WTC11 (cell line): ENCODE measurements around the gene SLC25A23. TPM values are rescaled to one million over a fixed set of nuclear protein-coding genes. Genes with fewer than 3 reads are reported as not detected.

Experiments used
- ATAC-seq: fragments of 200-7000 bp; cut with Tn5 transposase; 2 replicates; pipeline ENCODE4 v1.10.0; 2021; ENCODE audit warnings: mild to moderate bottlenecking, moderate library complexity
- CTCF ChIA-PET: fragments of 300-600 bp; sonication (Branson Sonifier 250); formaldehyde crosslinking; loops from one replicate; lab custom pipeline; 2021; ENCODE audit warnings: antibody characterized with exemption; lab: Charles Lee
- POLR2A ChIA-PET: fragments of 350-600 bp; sonication (Branson Sonifier 250); formaldehyde crosslinking; loops from one replicate; lab custom pipeline; 2021; ENCODE audit warnings: antibody characterized with exemption; lab: Charles Lee
- DNase-seq: peaks from one replicate; pipeline ENCODE4 v3.0.0; 2021; ENCODE audit warnings: low spot score
- H3K27ac Mint-ChIP-seq: 2 replicates; pipeline ENCODE4 v1.8.0; 2021; ENCODE audit warnings: mixed read lengths
- H3K27me3 Mint-ChIP-seq: 2 replicates; pipeline ENCODE4 v1.8.0; 2021; ENCODE audit warnings: low read depth, mild to moderate bottlenecking, moderate library complexity, mixed read lengths
- H3K36me3 Mint-ChIP-seq: 2 replicates; pipeline ENCODE4 v1.8.0; 2021; ENCODE audit warnings: mixed read lengths
- H3K4me1 Mint-ChIP-seq: 2 replicates; pipeline ENCODE4 v1.8.0; 2022; ENCODE audit warnings: mixed read lengths
- H3K4me3 Mint-ChIP-seq: 2 replicates; pipeline ENCODE4 v1.8.0; 2021; ENCODE audit warnings: mild to moderate bottlenecking, moderate library complexity, mixed read lengths
- H3K9me3 Mint-ChIP-seq: 2 replicates; pipeline ENCODE4 v1.8.0; 2021; ENCODE audit warnings: mixed read lengths
- ARID4B ChIP-seq: sonication (generic); formaldehyde crosslinking; IDR thresholded peaks from 2 replicates; pipeline ENCODE4 v1.8.0; 2023; ENCODE audit warnings: missing genetic modification reagents, mild to moderate bottlenecking, borderline replicate concordance
- ATF6 ChIP-seq: sonication (generic); formaldehyde crosslinking; IDR thresholded peaks from 2 replicates; pipeline ENCODE4 v1.8.1; 2023; ENCODE audit warnings: mild to moderate bottlenecking, missing genetic modification reagents
- E2F4 ChIP-seq: sonication (generic); formaldehyde crosslinking; IDR thresholded peaks from 2 replicates; pipeline ENCODE4 v1.8.1; 2022; ENCODE audit warnings: low read depth, mild to moderate bottlenecking, moderate library complexity, missing genetic modification reagents, borderline replicate concordance
- FOXK1 ChIP-seq: sonication (generic); formaldehyde crosslinking; IDR thresholded peaks from 2 replicates; pipeline ENCODE4 v1.8.0; 2022; ENCODE audit warnings: mild to moderate bottlenecking, moderate library complexity, missing genetic modification reagents
- GABPB1 ChIP-seq: sonication (generic); formaldehyde crosslinking; IDR thresholded peaks from 2 replicates; pipeline ENCODE4 v1.8.1; 2023; ENCODE audit warnings: mild to moderate bottlenecking, missing genetic modification reagents
- IRF2 ChIP-seq: sonication (generic); formaldehyde crosslinking; IDR thresholded peaks from 2 replicates; pipeline ENCODE4 v1.8.0; 2022; ENCODE audit warnings: low read depth, missing genetic modification reagents, borderline replicate concordance
- JAZF1 ChIP-seq: fragments of 250-450 bp; sonication (Bioruptor Pico); IDR thresholded peaks from 2 replicates; pipeline ENCODE4 v1.9.0; 2021; ENCODE audit warnings: moderate library complexity, mild to moderate bottlenecking, inconsistent platforms
- MXD4 ChIP-seq: fragments of 250-450 bp; sonication (Bioruptor Pico); IDR thresholded peaks from 2 replicates; pipeline ENCODE4 v1.8.0; 2021; ENCODE audit warnings: mild to moderate bottlenecking, moderate library complexity, borderline replicate concordance
- MYBL2 ChIP-seq: sonication (generic); formaldehyde crosslinking; IDR thresholded peaks from 2 replicates; pipeline ENCODE4 v1.8.1; 2023; ENCODE audit warnings: mild to moderate bottlenecking, moderate library complexity, missing genetic modification reagents
- NR1H2 ChIP-seq: sonication (generic); formaldehyde crosslinking; IDR thresholded peaks from 2 replicates; pipeline ENCODE4 v1.9.0; 2021; ENCODE audit warnings: mild to moderate bottlenecking, moderate library complexity, missing genetic modification reagents
- NR3C1 ChIP-seq: sonication (generic); formaldehyde crosslinking; conservative IDR thresholded peaks from 2 replicates; pipeline ENCODE4 v1.8.1; 2023; ENCODE audit warnings: low read depth, mild to moderate bottlenecking, missing genetic modification reagents
- RELA ChIP-seq: sonication (generic); formaldehyde crosslinking; IDR thresholded peaks from 2 replicates; pipeline ENCODE4 v1.8.1; 2022; ENCODE audit warnings: missing genetic modification reagents, mild to moderate bottlenecking, borderline replicate concordance
- SMAD3 ChIP-seq: sonication (generic); formaldehyde crosslinking; IDR thresholded peaks from 2 replicates; pipeline ENCODE4 v1.8.0; 2022; ENCODE audit warnings: missing genetic modification reagents, mild to moderate bottlenecking, borderline replicate concordance
- SOX15 ChIP-seq: fragments of 250-450 bp; sonication (Bioruptor Pico); IDR thresholded peaks from 2 replicates; pipeline ENCODE4 v1.9.0; 2021; ENCODE audit warnings: mild to moderate bottlenecking
- TEAD1 ChIP-seq: sonication (generic); formaldehyde crosslinking; IDR thresholded peaks from 2 replicates; pipeline ENCODE4 v1.8.0; 2022; ENCODE audit warnings: mild to moderate bottlenecking, missing genetic modification reagents
- ZBTB21 ChIP-seq: sonication (generic); formaldehyde crosslinking; IDR thresholded peaks from 2 replicates; pipeline ENCODE4 v1.8.1; 2023; ENCODE audit warnings: mild to moderate bottlenecking, missing genetic modification reagents, borderline replicate concordance
- ZBTB43 ChIP-seq: sonication (generic); formaldehyde crosslinking; IDR thresholded peaks from 2 replicates; pipeline ENCODE4 v1.8.1; 2023; ENCODE audit warnings: mild to moderate bottlenecking, missing genetic modification reagents
- ZNF219 ChIP-seq: sonication (generic); formaldehyde crosslinking; IDR thresholded peaks from 2 replicates; pipeline ENCODE4 v1.8.0; 2023; ENCODE audit warnings: missing genetic modification reagents, mild to moderate bottlenecking, borderline replicate concordance
- ZNF263 ChIP-seq: sonication (generic); formaldehyde crosslinking; IDR thresholded peaks from 2 replicates; pipeline ENCODE4 v1.8.1; 2022; ENCODE audit warnings: low read depth, mild to moderate bottlenecking, moderate library complexity, missing genetic modification reagents
- total RNA-seq: library from RNA; stranded (reverse); gene quantifications from 3 replicates; pipeline ENCODE4 v1.2.3, GENCODE V29; 2021
- TF ChIP-seq, protein P1 (sequence below): sonication (generic); formaldehyde crosslinking; IDR thresholded peaks from 2 replicates; pipeline ENCODE4 v1.8.1; 2022; ENCODE audit warnings: mild to moderate bottlenecking, missing genetic modification reagents, moderate library complexity, borderline replicate concordance

SLC25A23 gene
- total RNA-seq, 1 experiment from 2014 or later: 63.6 TPM

GRCh38 chr19:6455924-6456323, 3.7 kb downstream of the SLC25A23 start (continued):
- TF ChIP-seq ARID4B (no peak), TEAD1 (CRISPR knock-in tag) (no peak)

DNA sequence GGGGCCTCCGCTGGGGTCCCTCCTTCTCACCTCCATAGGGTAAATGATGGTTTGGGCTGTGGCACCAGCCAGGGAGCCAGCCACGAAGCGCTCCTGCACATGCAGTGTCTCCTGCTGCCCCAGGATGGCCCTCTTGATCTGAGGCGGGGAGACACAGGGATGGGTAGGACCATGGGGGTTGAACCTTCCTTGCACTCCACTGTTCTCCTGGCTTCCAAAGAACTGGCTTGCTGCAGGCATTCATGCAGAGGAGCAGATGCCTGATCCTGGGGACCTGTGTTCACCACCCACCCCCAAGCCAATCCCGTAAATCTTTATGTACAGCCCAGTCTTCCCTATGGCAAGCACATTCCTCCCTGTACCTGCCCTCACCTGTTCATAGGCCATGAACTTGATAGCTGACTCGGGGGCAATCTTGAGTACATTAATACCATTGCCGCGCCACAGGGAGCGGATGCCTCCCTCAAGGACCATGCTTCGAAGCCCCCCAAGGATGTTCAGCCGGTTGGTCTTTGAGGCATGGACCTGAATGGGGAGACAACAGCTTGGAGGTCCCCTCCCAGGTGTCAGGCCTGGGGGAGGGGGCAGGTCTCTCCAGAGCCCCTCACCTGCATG, 5.5 kb downstream of the SLC25A23 start:
- ChIA-PET CTCF (no interaction called here), POLR2A (no interaction called here)
- ATAC-seq (no peak), DNase-seq (no peak)
- Mint-ChIP-seq H3K27me3 (no peaks in the 10 kb centered on the region), H3K4me1 (peaks cover 9% of the 10 kb centered on the region), H3K9me3 (peaks cover 13% of the 10 kb centered on the region), H3K4me3 (no peak overlapping the region), H3K36me3 (peaks cover 44% of the 10 kb centered on the region)
- TF ChIP-seq GABPB1 (CRISPR knock-in tag) (no peak), E2F4 (no peak), RELA (no peak), ZBTB43 (no peak), MYBL2 (CRISPR knock-in tag) (no peak), ZBTB21 (CRISPR knock-in tag) (no peak), ZNF219 (CRISPR knock-in tag) (no peak), JAZF1 (CRISPR knock-in tag) (no peak), SOX15 (CRISPR knock-in tag) (no peak), MXD4 (CRISPR knock-in tag) (no peak), NR3C1 (CRISPR knock-in tag) (no peak), FOXK1 (CRISPR knock-in tag) (no peak), NR1H2 (CRISPR knock-in tag) (no peak)
- TF ChIP-seq, all 79 proteins: peak for 0
- H3K27ac Mint-ChIP-seq: no peak overlapping the region

- ChIA-PET POLR2A (interaction anchor here (0.7 kb wide), 1 partner anchor 23 kb away, joined by 3 read pairs; no protein-coding TSS in a partner anchor), CTCF (no interaction called here)
- ATAC-seq: no peak
- Mint-ChIP-seq H3K36me3 (peaks cover 44% of the 10 kb centered on the region), H3K9me3 (peaks cover 13% of the 10 kb centered on the region), H3K4me3 (no peak overlapping the region), H3K27me3 (no peaks in the 10 kb centered on the region)
- no peak for DNase-seq
- TF ChIP-seq ZNF263 (no peak), SMAD3 (no peak), IRF2 (CRISPR knock-in tag) (no peak), NR3C1 (CRISPR knock-in tag) (no peak), MYBL2 (CRISPR knock-in tag) (no peak), ATF6 (CRISPR knock-in tag) (no peak)
- TF ChIP-seq, protein P1, sequence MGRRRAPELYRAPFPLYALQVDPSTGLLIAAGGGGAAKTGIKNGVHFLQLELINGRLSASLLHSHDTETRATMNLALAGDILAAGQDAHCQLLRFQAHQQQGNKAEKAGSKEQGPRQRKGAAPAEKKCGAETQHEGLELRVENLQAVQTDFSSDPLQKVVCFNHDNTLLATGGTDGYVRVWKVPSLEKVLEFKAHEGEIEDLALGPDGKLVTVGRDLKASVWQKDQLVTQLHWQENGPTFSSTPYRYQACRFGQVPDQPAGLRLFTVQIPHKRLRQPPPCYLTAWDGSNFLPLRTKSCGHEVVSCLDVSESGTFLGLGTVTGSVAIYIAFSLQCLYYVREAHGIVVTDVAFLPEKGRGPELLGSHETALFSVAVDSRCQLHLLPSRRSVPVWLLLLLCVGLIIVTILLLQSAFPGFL (CRISPR knock-in tag): no peak
- TF ChIP-seq, all 79 proteins: peak for 0
- Mint-ChIP-seq H3K4me1 (no peaks in the 10 kb centered on the region), H3K27ac (no peak overlapping the region)
Measured at GRCh38 chr19:6452899-6453298, 6.7 kb downstream of the SLC25A23 start.
